GM21447 (cell line): Measurements from ENCODE around the gene METTL24.

Experiments
- ATAC-seq: cut with Tn5 transposase; IDR thresholded peaks from one replicate; pipeline ENCODE4 v1.9.1; 2021; ENCODE audit not compliant: unreplicated experiment

The METTL24 gene

DNA sequence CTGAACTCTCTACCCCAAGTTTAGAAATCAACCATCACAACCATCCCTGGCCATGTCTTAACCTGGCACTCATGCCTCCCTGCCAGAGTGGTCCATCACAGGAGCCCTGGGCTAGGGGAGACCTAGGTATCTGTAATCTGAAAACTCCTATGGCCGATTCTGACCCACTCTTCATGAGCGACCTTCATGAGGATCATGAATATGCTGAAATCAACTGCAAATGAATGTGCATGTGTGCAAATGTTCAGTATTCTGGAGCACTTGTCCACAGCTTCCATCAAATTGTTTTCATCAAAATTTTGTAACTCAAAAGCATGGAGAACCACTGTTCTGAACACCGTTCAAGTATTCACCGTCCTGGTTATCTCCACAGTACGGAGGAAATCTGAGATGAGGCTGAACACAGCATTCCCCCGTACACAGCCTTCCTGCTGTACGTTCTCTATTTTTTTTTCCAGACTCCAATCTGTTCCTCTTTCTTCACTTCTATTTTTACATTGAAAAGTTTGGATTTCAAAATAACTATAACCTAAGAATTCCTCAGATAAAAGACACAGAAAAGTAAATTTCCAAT, 17.7 kb downstream of the METTL24 start:
- ATAC-seq, result no peak

- ATAC-seq, result no peak
Measured at GRCh38 chr6:110338820-110339470, 19.2 kb downstream of the METTL24 start.

DNA sequence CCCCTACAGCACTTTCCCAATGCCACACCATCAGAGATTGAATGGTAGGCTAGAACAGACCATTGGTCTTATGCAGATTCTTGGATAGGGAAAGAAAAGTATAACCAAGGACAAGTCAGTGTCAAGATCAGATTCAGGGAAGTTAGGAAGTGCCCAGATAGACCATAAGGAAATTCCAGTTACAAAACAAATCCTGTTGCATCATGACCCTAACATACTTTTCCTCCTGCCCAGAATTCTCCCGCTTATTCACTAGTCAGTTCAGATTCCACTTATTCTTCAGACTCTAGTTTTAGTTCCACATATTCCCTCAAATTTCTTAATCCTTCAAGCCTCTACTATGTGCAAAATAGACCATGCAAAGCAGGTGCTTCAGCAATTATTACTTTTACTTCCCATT, 20.7 kb downstream of the METTL24 start:
- ATAC-seq, result no peak

DNA sequence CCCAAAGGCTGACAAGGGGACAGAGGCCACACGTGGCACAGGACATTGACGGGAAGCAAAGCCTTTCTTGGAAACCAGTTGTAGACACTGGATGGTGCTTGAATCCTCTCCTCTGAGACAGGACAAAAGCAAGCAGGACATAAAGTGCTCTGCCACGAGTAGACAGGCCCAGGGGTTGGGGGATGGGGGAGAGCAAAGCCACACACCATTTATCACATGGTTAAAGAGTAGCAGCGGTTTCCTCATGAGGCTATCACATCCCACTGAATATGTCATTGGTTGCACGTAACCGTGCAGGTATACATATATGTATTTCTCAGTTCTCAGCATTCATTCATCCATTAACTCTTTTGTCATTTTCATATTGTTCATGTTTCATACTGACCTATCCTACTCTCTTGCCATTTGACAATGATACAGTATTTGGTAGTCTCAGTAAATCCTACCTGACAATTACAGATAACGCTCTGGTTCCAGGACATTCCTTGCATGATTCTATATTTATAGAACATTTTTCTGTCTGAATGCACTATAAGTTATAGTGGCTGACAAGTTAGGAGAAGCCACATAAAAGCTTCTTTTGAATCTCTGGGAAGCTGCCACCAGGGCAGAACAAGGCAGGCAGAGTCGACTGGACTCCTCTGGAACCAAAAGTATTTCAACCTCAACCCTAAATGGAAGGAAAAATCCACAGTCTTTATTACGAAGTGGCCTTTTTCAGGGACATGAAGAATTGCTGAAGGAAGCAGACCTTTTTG, 23.5 kb downstream of the METTL24 start:
- no peak for ATAC-seq

GRCh38 chr6:110332281-110332680, 25.9 kb downstream of the METTL24 start:
- no peak for ATAC-seq

GRCh38 chr6:110331816-110332215, 26.3 kb downstream of the METTL24 start:
- no peak for ATAC-seq

GRCh38 chr6:110331390-110331789, 26.8 kb downstream of the METTL24 start:
- no peak for ATAC-seq

DNA sequence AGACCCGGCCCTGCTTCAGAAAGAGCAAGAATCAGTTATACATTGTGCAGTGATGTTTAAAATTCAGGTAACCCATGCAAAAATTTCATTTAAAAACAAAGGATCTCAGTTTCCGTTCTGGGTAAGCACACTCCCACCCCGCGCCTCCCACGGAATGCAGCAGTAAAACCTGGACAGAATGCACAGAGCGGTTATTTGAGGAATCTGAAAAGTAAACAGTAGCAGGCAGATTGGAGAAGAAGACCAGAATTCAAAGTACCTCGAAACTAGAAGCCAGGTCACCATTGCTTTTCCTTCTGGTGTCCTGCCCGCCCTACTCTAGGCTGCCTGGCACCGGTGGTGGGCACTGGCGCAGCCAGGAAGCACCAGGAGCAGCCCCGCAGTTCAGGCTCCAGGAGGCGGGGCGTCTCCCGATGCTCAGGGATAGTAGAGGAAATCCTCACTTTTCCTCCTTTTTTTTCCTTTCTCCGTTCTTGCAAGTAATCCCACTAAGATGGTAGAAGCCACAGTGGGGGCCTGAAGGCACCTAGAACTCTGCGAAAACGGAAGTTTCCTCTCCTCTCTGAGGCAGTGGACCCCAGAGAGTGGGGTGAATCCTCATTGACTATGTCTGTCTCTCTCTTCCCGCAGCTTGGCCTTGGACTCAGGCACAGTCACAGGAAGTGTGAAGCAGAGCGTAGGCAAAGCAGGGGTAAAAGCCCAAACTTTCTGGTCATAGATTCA, 28.3 kb downstream of the METTL24 start:
- no peak for ATAC-seq

- ATAC-seq, result no peak
Measured at GRCh38 chr6:110329348-110329713, 28.8 kb downstream of the METTL24 start.

- ATAC-seq, result no peak
Measured at GRCh38 chr6:110328259-110328658, 29.9 kb downstream of the METTL24 start.

GRCh38 chr6:110327391-110327790, 30.8 kb downstream of the METTL24 start:
- no peak for ATAC-seq

GRCh38 chr6:110326609-110327008, 31.5 kb downstream of the METTL24 start:
- ATAC-seq, result no peak

- ATAC-seq, result no peak
Measured at GRCh38 chr6:110326057-110326456, 32.1 kb downstream of the METTL24 start.

DNA sequence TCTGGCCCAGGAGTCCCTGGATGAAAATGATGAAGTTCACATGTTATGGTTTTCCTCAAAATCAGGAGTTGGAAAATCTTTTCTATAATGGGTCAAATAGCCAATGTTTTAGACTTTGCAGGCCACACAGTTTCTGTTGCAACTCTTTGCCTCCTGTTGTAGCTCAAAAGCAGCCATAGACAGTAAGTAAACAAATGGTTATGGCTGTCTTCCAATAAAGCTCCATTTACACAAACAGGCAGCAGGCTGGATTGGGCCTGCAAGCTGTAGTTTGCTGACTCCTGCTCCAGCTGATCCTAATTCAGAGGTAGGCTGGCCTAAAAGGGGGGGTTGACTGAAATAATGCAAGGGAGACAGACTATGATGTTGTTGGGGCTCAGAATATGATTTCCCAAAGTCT, 33.0 kb downstream of the METTL24 start:
- no peak for ATAC-seq

GRCh38 chr6:110324548-110324947, 33.6 kb downstream of the METTL24 start:
- ATAC-seq, result no peak

DNA sequence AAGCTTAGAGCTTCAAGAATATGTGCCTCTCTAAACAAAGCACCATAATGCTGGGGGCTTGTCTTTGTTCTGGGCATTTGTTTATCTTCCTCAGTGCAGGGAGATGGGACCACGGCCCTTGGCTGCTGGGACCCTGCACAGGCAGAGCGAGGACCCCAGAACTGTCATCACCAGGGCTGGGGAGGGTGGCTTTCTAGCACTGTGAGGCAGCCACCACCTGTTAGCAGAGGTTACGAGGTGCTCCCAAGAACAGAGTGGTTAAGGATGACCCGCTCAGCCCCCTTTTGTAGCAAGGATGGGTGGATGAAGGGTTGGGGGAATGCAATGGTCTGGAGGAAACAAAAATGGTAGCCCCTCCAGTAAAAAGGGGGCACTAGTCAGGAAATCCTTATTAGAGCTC, 34.9 kb downstream of the METTL24 start:
- no peak for ATAC-seq

- ATAC-seq, result no peak
Measured at GRCh38 chr6:110322874-110323242, 35.3 kb downstream of the METTL24 start.

DNA sequence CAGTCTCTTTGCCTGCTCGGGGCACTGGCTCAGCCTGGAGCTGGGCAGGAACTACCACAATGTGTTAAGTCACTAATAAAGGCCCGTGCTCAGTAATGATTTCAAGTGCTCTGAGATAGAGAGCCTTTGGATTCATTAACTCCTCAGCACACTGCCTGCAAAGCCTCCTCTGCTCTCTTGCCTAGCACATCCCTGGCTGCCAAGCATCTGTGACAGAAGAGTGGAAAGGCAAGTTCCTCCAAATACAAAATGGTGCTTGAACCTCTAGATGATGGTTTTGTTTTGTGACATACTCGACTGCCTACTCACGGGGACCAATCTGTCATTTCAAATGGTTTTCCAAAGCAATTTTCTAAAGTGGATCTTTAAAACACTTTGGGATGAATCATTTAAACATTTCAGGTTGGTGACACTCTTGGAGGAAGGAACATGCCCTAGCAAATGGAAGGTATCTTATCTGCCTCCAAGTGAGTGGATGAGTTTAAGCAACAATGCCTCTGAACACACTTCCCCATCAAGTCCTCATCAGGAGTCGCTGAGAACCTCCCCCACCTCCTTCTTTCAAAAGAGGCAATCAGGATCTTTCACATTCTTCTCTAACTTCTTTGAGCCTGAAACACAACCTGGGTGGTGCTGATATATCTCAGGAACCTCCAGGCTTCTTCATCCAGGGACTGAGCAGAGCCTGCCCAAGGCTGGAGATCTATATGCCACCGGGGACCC, 35.8 kb downstream of the METTL24 start:
- no peak for ATAC-seq

- ATAC-seq, result no peak
Measured at GRCh38 chr6:110320307-110320706, 37.8 kb downstream of the METTL24 start.

DNA sequence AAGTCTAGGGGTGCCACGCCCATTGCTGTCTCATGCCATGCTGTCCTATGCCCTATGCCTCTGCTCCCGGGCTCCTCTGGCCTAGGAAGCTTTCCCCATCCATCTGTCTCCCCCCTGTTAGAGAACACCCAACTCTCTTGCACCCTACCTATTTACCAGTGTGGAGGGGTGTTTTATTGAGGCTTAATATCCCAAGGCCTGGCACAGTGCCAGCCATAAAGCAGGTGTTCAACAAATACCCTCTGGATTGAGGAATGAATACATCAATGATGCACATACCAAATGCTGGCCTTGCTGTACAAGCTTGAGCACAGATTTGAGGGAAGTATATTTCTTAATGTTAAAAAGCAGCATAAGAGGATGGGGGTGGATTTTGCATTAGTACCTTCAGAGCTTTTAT, 38.3 kb downstream of the METTL24 start:
- ATAC-seq, result no peak

- ATAC-seq, result no peak
Measured at GRCh38 chr6:110319381-110319780, 38.8 kb downstream of the METTL24 start.
